H9 (cell line): ENCODE data around the gene MAML3. TPM values are rescaled to one million over a fixed set of nuclear protein-coding genes. Genes with fewer than 3 reads are reported as not detected.

Experiments used
- DNase-seq: peaks from one replicate; pipeline ENCODE4 v3.0.0-alpha.2; 2017
- H2AFZ ChIP-seq: one replicate; pipeline ENCODE4 v1.6.1; 2013; ENCODE audit warnings: mild to moderate bottlenecking, low read length, control low read depth, moderate library complexity
- H2AK5ac ChIP-seq: 2 replicates; pipeline ENCODE4 v1.6.1; 2013; ENCODE audit warnings: low read length, control low read depth, mixed read lengths; ENCODE audit not compliant: insufficient read length
- H2BK120ac ChIP-seq: one replicate; pipeline ENCODE4 v1.6.1; 2013; ENCODE audit warnings: low read depth, mild to moderate bottlenecking, low read length, control low read depth, inconsistent platforms; ENCODE audit not compliant: poor library complexity, severe bottlenecking
- H2BK12ac ChIP-seq: 2 replicates; pipeline ENCODE4 v1.6.1; 2013; ENCODE audit warnings: low read length, control low read depth, mixed read lengths, low read depth; ENCODE audit not compliant: insufficient read length
- H2BK15ac ChIP-seq: 2 replicates; pipeline ENCODE4 v1.6.1; 2013; ENCODE audit warnings: low read depth, low read length, control low read depth
- H2BK20ac ChIP-seq: one replicate; pipeline ENCODE4 v1.6.1; 2013; ENCODE audit warnings: low read depth, mild to moderate bottlenecking, low read length, control low read depth, inconsistent platforms; ENCODE audit not compliant: poor library complexity, severe bottlenecking
- H2BK5ac ChIP-seq: 2 replicates; pipeline ENCODE4 v1.6.1; 2013; ENCODE audit warnings: low read length, control low read depth, mixed read lengths; ENCODE audit not compliant: insufficient read length
- H3K14ac ChIP-seq: 2 replicates; pipeline ENCODE4 v1.6.1; 2013; ENCODE audit warnings: low read length, control low read depth; ENCODE audit not compliant: insufficient read depth
- H3K18ac ChIP-seq: 2 replicates; pipeline ENCODE4 v1.6.1; 2013; ENCODE audit warnings: low read depth, mild to moderate bottlenecking, mixed read lengths, low read length, control low read depth; ENCODE audit not compliant: insufficient read length
- H3K23ac ChIP-seq: 2 replicates; pipeline ENCODE4 v1.6.1; 2013; ENCODE audit warnings: low read length, control low read depth, mixed read lengths, low read depth; ENCODE audit not compliant: insufficient read length
- H3K23me2 ChIP-seq: 2 replicates; pipeline ENCODE4 v1.6.1; 2013; ENCODE audit warnings: low read depth, mild to moderate bottlenecking, mixed read lengths, low read length, control low read depth; ENCODE audit not compliant: insufficient read length, poor library complexity, severe bottlenecking
- H3K27ac ChIP-seq: 2 replicates; pipeline ENCODE4 v1.5.1; 2013; ENCODE audit warnings: low read length, control low read depth, mixed read lengths, low read depth; ENCODE audit not compliant: insufficient read length
- H3K27me3 ChIP-seq: 2 replicates; pipeline ENCODE4 v1.6.1; 2013; ENCODE audit warnings: low read length, control low read depth, inconsistent platforms; ENCODE audit not compliant: insufficient read depth
- H3K4ac ChIP-seq: 2 replicates; pipeline ENCODE4 v1.6.1; 2013; ENCODE audit warnings: low read depth, mild to moderate bottlenecking, control low read depth, inconsistent platforms, low read length, moderate library complexity
- H3K4me1 ChIP-seq: 2 replicates; pipeline ENCODE4 v1.6.1; 2013; ENCODE audit warnings: low read length, control low read depth, inconsistent platforms; ENCODE audit not compliant: insufficient read depth
- H3K4me2 ChIP-seq: 2 replicates; pipeline ENCODE4 v1.6.1; 2013; ENCODE audit warnings: low read length, control low read depth, mixed read lengths; ENCODE audit not compliant: insufficient read length, insufficient read depth
- H3K56ac ChIP-seq: 2 replicates; pipeline ENCODE4 v1.6.1; 2013; ENCODE audit warnings: low read depth, mild to moderate bottlenecking, mixed read lengths, low read length, control low read depth; ENCODE audit not compliant: insufficient read length
- H3K79me1 ChIP-seq: 2 replicates; pipeline ENCODE4 v1.6.1; 2013; ENCODE audit warnings: low read depth, mild to moderate bottlenecking, moderate library complexity, low read length, control low read depth, inconsistent platforms; ENCODE audit not compliant: insufficient read depth, poor library complexity, severe bottlenecking
- H3K79me2 ChIP-seq: 2 replicates; pipeline ENCODE4 v1.6.1; 2013; ENCODE audit warnings: low read length, control low read depth, inconsistent platforms; ENCODE audit not compliant: insufficient read depth
- H3K9ac ChIP-seq: 2 replicates; pipeline ENCODE4 v1.6.1; 2013; ENCODE audit warnings: low read length, control low read depth, mixed read lengths; ENCODE audit not compliant: insufficient read length; ENCODE audit errors: extremely low read depth
- H3K9me3 ChIP-seq: one replicate; pipeline ENCODE4 v1.6.1; 2013; ENCODE audit warnings: low read depth, low read length, inconsistent platforms; ENCODE audit not compliant: control insufficient read depth
- H3T11ph ChIP-seq: one replicate; pipeline ENCODE4 v1.6.1; 2013; ENCODE audit warnings: mild to moderate bottlenecking, low read length, control low read depth, inconsistent platforms
- H4K20me1 ChIP-seq: one replicate; pipeline ENCODE4 v1.6.1; 2013; ENCODE audit not compliant: control insufficient read depth, insufficient read length, insufficient read depth
- H4K5ac ChIP-seq: 2 replicates; pipeline ENCODE4 v1.6.1; 2013; ENCODE audit warnings: low read depth, mild to moderate bottlenecking, mixed read lengths, low read length, control low read depth; ENCODE audit not compliant: insufficient read length
- H4K8ac ChIP-seq: replicated peaks from 2 replicates; pipeline ENCODE4 v1.6.1; 2013; ENCODE audit warnings: low read length, control low read depth, mixed read lengths, low read depth; ENCODE audit not compliant: insufficient read length
- H4K91ac ChIP-seq: 2 replicates; pipeline ENCODE4 v1.6.1; 2013; ENCODE audit warnings: low read depth, mild to moderate bottlenecking, moderate library complexity, mixed read lengths, low read length, control low read depth; ENCODE audit not compliant: insufficient read length
- H3K27ac Mint-ChIP-seq, 3 experiments: 2 replicates in 2 of 3; 3 replicates in 1 of 3; pipeline ENCODE4 v1.8.0; 2020 to 2021; ENCODE audit warnings: mixed read lengths in 3 of 3, mild to moderate bottlenecking in 1 of 3, moderate library complexity in 1 of 3
- H3K27me3 Mint-ChIP-seq: 2 replicates; pipeline ENCODE4 v1.8.0; 2021; ENCODE audit warnings: low read depth, mild to moderate bottlenecking, moderate library complexity, mixed read lengths
- H3K36me3 Mint-ChIP-seq, 3 experiments: 2 replicates in 2 of 3; 3 replicates in 1 of 3; pipeline ENCODE4 v1.8.0; 2020 to 2021; ENCODE audit warnings: low read depth in 3 of 3, mixed read lengths in 3 of 3; ENCODE audit not compliant: insufficient read depth in 1 of 3
- H3K4me1 Mint-ChIP-seq, 2 experiments: 2 replicates each; pipeline ENCODE4 v1.8.0; 2020; ENCODE audit warnings: mixed read lengths in 2 of 2
- H3K4me3 Mint-ChIP-seq, 2 experiments: 2 replicates in 1 of 2; 3 replicates in 1 of 2; pipeline ENCODE4 v1.8.0; 2020 to 2021; ENCODE audit warnings: mild to moderate bottlenecking in 2 of 2, mixed read lengths in 2 of 2, moderate library complexity in 1 of 2
- H3K9me3 Mint-ChIP-seq, 2 experiments: 2 replicates in 1 of 2; 3 replicates in 1 of 2; pipeline ENCODE4 v1.8.0; 2020; ENCODE audit warnings: mild to moderate bottlenecking in 2 of 2, mixed read lengths in 2 of 2, moderate library complexity in 1 of 2
- WGBS: extraction: QIAGEN DNeasy Blood & Tissue Kit; methylation state at CpG from one replicate; pipeline ENCODE4 v1.1.7; 2013; ENCODE audit warnings: missing lambda C conversion rate, low lambda C conversion rate, mixed read lengths; ENCODE audit not compliant: insufficient read length; ENCODE audit errors: extremely low coverage; 5-methylcytosine and 5-hydroxymethylcytosine counted together
- total RNA-seq: library from RNA; stranded (reverse); gene quantifications from 2 replicates; pipeline ENCODE4 v1.2.1, GENCODE V29; 2021
- TF ChIP-seq, protein P1 (sequence below): fragments of 200-600 bp; sonication (generic); conservative IDR thresholded peaks from 3 replicates; pipeline ENCODE4 v1.8.0; 2021; ENCODE audit warnings: antibody characterized with exemption, mild to moderate bottlenecking

Gene MAML3
- total RNA-seq, 1 experiment from 2014 or later = 3.9 TPM

DNA sequence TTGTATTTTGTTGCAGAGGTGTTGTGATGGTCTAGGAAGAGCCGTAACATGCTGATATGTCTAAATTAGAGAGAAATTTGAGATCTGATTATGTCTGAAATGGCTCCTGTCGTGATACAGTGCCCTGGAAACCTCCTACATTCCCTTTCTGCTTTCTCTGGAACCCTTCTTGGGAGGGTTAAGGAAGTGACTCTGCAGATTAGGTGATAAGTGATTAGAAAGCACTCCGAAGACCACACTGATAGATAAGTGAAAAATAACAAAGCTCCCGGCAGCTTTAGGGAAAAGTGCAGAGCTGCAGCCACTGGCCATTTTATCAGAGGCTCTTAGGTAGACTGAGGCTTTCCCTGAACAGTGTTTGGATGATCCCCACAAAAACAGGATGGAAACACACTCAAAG lies 377.7 kb downstream of the MAML3 start:
- Histone ChIP-seq H2BK15ac (no peak overlapping the region), H3K27ac (no peak overlapping the region), H3K79me1 (no peaks in the 10 kb centered on the region), H3K4me1 (0 out of 2 replicates have a peak, but pooled peaks cover 4% of the 10 kb centered on the region), H3K9me3 (no peaks in the 10 kb centered on the region), H3T11ph (no peak overlapping the region), H2BK12ac (no peak overlapping the region), H2BK5ac (no peak overlapping the region), H3K9ac (no peak overlapping the region), H3K4me2 (no peak overlapping the region), H4K8ac (no peak overlapping the region), H4K91ac (no peak overlapping the region), H2AK5ac (no peak overlapping the region), H2AFZ (no peak overlapping the region), H2BK20ac (no peak overlapping the region), H2BK120ac (no peak overlapping the region), H3K27me3 (no peaks in the 10 kb centered on the region), H4K20me1 (no peaks in the 10 kb centered on the region), H3K14ac (no peak overlapping the region), H3K23ac (no peak overlapping the region), H3K56ac (no peak overlapping the region), H3K18ac (no peak overlapping the region), H3K23me2 (no peaks in the 10 kb centered on the region), H3K4ac (no peak overlapping the region), H3K79me2 (no peaks in the 10 kb centered on the region), H4K5ac (no peak overlapping the region)
- no CpG with 5 or more reads among the region's 4 CpGs for WGBS
- Mint-ChIP-seq H3K9me3 (no peaks in the 10 kb centered on the region), H3K27me3 (peaks cover 7% of the 10 kb centered on the region; the same call in 1 of the 2 replicates), H3K27ac (no peak overlapping the region), H3K4me3 (no peak overlapping the region; a peak in 1 of 5 replicates), H3K4me1 (peaks cover 21 to 24% of the 10 kb centered on the region in 2 experiments), H3K36me3 (no peaks in the 10 kb centered on the region)
- DNase-seq = no peak
- TF ChIP-seq, protein P1, sequence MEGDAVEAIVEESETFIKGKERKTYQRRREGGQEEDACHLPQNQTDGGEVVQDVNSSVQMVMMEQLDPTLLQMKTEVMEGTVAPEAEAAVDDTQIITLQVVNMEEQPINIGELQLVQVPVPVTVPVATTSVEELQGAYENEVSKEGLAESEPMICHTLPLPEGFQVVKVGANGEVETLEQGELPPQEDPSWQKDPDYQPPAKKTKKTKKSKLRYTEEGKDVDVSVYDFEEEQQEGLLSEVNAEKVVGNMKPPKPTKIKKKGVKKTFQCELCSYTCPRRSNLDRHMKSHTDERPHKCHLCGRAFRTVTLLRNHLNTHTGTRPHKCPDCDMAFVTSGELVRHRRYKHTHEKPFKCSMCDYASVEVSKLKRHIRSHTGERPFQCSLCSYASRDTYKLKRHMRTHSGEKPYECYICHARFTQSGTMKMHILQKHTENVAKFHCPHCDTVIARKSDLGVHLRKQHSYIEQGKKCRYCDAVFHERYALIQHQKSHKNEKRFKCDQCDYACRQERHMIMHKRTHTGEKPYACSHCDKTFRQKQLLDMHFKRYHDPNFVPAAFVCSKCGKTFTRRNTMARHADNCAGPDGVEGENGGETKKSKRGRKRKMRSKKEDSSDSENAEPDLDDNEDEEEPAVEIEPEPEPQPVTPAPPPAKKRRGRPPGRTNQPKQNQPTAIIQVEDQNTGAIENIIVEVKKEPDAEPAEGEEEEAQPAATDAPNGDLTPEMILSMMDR = no peak
